Limb (tissue), 2 donors: ENCODE results near the gene APOL4.
"Not testable (repeated sequence)": the region's sequence is repeated elsewhere in the genome, so short reads cannot be mapped to it uniquely, and the experiment has no call there.

ENCODE experiments used
- DNase-seq, 2 donors: peaks; one replicate each; pipeline ENCODE4 v3.0.0-alpha.2; 2016; ENCODE audit errors: extremely low spot score in 2 of 2

Gene APOL4

GRCh38 chr22:36156119-36156514, 45.5 kb downstream of the APOL4 start:
- DNase-seq = no peak

- peak; percentile 24 to 55 for DNase-seq
Observed at GRCh38 chr22:36155702-36156101, 45.9 kb downstream of the APOL4 start.

GRCh38 chr22:36154423-36154945, 47.1 kb downstream of the APOL4 start:
- no peak for DNase-seq

DNA sequence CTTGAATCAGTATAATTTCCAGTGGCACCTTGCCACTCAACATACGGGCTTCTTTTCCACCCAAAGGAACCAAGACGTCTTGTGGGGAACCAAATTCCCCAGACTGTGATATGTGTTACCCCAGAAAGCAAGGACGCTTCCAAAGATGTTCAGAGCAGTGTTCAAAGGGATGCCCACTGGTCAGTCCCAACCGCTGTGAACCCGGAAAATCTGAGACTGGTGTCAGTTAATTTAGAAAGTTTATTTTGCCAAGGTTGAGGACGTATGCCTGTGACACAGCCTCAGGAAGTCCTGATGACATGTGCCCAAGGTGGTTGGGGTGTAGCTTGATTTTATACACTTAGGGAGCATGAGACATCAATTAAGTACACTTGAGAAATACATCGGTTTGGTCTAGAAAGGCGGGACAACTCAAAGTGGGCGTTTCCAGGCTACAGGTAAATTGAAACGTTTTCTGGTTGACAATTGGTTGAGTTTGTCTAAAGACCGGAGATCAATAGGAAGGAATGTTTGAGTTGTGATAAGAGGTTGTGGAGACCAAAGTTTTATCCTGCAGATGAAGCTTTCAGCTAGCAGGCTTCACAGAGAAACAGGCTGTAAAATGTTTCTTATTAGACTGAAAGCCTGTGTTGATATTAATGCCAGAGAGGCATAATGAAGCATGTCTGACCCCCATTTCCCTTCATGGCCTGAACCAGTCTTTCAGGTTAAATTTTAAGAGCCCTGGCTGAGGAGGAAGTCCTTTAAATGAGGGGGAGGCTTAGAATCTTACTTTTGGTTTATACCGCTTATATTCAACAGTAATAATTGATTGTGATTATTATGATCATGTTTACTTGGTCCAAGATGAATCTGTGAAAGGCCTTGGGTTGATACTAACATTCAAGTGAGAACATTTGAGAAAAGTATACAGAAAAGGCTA, 47.8 kb downstream of the APOL4 start:
- DNase-seq = no peak

- DNase-seq = not testable (repeated sequence)
Observed at GRCh38 chr22:36152821-36153220, 48.8 kb downstream of the APOL4 start.

- DNase-seq = no peak
Observed at GRCh38 chr22:36152088-36152487, 49.5 kb downstream of the APOL4 start.

GRCh38 chr22:36151006-36151595, 50.5 kb downstream of the APOL4 start:
- no peak for DNase-seq

- DNase-seq = no peak
Observed at GRCh38 chr22:36149441-36149840, 52.2 kb downstream of the APOL4 start.

DNA sequence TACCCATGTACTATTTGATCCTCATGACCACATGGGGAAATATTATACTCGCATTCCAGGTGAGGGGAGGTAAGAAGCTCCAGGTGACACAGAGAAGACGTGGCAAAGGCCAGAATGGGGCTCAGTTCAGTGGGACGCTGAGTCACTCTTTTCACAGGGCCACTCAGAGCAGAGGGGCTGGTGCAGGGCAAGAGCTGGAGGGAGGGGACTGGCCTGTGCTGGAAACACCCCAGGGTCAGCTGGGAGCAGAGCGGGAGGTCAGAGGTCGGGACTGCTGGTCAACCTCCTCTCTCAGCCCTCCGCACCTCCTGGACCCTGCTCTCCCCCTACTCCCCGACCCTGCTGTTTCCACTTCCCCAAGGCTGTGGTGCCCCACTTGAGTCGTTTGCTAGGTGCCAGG, 53.2 kb downstream of the APOL4 start:
- no peak for DNase-seq

DNA sequence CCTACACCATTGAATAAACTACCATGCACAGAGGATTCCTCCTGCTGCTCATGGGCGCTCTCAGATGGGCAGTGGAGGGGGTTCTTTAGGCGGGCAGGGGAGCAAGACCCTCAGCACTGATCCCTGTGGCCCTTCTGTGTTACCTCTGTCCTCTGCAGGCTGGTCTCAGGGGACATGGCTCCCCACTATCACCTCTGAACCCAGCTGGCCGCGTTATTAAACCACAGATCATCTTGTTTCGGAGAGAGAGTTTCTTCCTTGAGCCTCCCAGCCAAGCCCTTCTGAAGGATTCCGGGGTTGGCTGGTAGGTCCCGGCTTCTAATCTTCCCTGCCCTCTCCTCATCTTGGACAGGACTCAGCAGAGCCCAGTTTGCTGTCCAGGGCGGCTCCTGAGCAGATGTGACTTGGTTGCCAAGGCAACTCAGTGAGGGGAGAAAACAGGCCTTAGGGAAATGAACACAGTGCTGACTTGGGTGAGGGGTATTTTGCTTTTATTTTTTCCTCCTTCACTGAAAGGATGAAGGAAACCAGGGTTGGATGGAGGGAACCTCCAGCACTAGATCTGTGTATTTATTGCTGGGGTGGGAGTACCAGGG, 54.3 kb downstream of the APOL4 start:
- DNase-seq = no peak

DNA sequence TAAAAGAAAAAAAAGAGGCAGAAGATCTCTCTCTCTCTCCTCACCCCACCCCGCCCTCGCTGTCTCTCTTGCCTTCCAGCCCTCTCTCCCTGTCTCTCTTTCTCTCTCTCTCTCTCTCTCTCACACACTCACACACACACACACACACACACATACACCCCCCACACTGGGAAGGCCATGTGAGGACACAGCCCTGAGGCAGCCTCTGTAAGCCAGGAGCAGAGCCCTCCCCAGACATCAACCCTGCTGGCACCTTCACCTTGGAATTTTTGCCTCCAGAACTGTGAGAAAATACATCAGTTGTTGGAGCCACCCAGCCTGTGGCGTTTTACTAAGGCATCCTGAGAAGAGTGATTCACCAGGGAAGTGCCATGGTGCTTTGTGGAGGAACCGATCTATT, 55.7 kb downstream of the APOL4 start:
- no peak for DNase-seq

DNA sequence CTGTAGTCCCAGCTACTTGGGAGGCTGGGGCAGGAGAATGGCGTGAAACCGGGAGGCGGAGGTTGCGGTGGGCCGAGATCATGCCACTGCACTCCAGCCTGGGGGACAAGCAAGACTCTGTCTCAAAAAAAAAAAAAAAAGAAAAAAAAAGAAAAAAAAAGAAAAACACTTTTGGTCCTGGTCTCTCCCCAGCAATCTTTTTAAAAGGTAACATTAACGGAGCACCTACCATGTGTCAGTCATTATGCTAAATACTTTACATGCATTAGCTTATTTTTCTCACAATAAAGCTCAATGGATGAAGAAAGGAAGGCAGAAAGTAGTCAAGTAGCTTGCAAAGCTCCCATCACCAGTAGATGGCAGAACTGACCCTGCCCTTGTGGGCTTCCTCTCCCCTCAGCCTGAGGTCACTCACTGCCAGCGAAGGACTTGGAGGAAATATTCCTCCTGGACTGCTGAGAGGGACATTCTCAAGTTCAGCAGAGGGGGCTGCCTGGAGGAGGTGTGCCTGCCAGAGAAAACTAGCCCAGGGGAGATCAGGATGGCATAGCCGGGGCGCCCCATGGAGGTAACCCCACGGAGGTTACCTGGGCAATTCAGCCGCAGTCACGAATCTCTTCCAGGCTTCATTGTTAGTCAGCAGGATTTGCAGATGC, 56.6 kb downstream of the APOL4 start:
- DNase-seq = peak; percentile 60 to 61

GRCh38 chr22:36143956-36144355, 57.7 kb downstream of the APOL4 start:
- DNase-seq = no peak

- no peak for DNase-seq
Observed at GRCh38 chr22:36143066-36143815, 58.4 kb downstream of the APOL4 start.

- DNase-seq = no peak
Observed at GRCh38 chr22:36141481-36141880, 60.1 kb downstream of the APOL4 start.
